CD4-positive, alpha-beta T cell treated with Interleukin-1 beta for 1 hour (primary cell): ENCODE data around the gene ACOT4.
"Not testable (repeated sequence)": the region's sequence is repeated elsewhere in the genome, so short reads cannot be mapped to it uniquely, and the experiment has no call there.

ENCODE experiments used
- DNase-seq, 2 donors: peaks; one replicate each; pipeline ENCODE4 v3.0.0-alpha.2; 2020 to 2022

Gene ACOT4, protein sequence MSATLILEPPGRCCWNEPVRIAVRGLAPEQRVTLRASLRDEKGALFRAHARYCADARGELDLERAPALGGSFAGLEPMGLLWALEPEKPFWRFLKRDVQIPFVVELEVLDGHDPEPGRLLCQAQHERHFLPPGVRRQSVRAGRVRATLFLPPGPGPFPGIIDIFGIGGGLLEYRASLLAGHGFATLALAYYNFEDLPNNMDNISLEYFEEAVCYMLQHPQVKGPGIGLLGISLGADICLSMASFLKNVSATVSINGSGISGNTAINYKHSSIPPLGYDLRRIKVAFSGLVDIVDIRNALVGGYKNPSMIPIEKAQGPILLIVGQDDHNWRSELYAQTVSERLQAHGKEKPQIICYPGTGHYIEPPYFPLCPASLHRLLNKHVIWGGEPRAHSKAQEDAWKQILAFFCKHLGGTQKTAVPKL

DNA sequence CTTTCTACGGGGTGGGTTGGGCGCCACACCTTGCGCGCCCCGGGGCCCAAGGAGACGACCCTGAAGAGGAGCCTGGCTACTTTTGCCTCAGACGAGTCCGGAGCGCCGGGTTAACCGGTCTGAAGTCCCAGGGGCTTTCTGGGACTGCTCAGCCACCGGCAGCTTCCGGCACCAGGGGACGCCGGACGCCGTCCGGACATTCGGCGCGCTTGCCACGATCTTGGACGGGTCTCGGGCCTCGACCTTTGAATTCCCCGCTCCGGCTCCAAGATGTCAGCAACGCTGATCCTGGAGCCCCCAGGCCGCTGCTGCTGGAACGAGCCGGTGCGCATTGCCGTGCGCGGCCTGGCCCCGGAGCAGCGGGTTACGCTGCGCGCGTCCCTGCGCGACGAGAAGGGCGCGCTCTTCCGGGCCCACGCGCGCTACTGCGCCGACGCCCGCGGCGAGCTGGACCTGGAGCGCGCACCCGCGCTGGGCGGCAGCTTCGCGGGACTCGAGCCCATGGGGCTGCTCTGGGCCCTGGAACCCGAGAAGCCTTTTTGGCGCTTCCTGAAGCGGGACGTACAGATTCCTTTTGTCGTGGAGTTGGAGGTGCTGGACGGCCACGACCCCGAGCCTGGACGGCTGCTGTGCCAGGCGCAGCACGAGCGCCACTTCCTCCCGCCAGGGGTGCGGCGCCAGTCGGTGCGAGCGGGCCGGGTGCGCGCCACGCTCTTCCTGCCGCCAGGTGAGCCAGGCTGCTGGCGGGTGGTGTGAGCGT, at the start of gene ACOT4:
Gene ACOT4, plus strand, starts transcription at position 184 of the 760 bp plus-strand sequence. Its CDS starts 87 bp downstream, at position 271.
- peak; percentile 49 to 58 for DNase-seq

DNA sequence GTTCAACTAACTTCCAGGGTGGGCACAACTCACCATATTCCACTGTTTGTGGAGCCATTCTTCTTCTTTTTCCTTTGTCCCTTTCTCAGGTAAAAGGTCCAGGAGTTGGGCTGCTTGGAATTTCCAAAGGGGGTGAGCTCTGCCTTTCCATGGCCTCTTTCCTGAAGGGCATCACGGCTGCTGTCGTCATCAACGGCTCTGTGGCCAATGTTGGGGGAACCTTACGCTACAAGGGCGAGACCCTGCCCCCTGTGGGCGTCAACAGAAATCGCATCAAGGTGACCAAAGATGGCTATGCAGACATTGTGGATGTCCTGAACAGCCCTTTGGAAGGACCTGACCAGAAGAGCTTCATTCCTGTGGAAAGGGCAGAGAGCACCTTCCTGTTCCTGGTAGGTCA, 48.7 kb upstream of the ACOT4 start:
- not testable (repeated sequence) for DNase-seq

DNA sequence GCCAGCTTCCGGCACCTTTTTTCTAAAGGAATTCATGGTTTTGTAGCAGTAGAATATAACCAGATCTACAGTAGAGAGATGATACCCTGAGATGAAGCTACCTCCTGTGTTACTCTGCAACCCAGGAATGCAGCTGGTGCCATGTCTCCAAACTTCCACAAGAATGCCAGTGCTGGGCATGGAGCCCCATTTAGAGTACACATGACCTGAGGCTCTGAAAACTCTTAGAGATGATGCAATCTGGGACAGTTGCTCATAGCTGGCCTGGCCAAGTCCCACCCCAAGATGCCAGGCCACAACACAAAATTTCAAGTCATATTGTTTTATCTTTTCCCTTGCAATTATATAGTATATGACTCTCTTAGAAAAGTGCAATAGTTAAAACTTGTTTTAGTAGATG, 46.3 kb upstream of the ACOT4 start:
- DNase-seq = not testable (repeated sequence)

DNA sequence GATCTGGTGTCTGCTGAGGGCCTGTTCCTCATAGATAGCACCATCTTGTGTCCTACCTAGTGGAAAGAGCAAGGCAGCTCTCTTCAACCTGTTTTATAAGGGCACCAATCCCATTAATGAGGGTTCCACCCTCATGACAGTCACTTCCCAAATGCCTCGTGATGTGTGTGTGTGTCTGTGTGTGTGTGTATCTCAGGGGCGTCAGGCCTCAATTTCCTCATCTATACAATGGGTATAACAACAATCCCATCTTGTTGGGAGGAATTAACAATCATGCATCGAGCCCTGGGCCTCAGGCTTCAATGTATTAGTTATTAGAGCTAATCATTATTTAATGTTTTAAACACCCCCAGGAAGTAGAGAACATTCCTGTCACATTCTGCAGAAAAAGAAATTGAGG, 42.6 kb upstream of the ACOT4 start:
- DNase-seq = not testable (repeated sequence)

DNA sequence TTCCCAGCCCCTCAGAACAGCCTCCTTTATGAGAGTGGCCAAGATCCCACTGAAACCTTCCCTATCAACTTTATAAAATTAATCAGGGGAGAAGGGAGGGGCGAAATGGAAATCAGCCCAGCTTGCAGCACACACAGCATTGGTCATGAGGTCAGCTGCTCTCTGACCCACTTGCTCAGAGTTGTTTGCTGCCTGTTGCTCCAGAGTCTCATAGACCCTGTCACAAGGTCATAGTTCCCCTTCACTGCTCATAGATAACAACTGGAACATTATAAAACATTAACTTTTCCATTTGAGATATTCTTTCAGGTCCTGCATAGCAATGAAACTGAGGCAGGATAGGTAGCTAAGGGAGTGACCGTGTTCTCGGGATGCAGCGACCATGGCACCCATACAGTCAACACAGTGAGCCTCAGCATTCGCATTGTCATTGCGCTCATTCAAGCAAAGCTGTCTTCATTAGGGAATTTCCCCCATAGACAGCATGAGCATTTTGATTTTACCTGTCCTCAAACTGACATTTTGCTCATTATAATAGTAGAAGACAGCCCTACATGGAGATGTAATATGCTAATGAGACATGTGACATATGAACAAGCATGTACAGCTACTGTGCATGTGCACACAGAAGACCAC, 41.7 kb upstream of the ACOT4 start:
- DNase-seq = not testable (repeated sequence)

DNA sequence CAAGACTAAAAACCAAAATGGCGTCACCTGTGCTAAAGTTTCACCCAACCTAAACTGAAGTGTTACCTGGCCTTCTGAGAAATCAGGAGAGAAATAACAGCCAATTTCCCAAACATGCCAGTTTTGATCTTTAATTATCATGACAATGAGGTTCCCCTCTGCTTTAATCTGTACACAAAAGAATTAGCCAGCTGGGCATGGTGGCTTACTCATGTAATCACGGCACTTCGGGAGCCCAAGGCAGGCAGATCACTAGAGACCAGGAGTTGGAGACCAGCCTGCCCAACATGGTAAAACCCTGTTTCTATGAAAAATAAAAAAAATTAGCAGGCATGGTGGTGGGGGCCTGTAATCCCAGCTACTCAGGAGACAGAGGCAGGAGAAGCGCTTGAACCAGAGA, 37.8 kb upstream of the ACOT4 start:
- DNase-seq = no peak

DNA sequence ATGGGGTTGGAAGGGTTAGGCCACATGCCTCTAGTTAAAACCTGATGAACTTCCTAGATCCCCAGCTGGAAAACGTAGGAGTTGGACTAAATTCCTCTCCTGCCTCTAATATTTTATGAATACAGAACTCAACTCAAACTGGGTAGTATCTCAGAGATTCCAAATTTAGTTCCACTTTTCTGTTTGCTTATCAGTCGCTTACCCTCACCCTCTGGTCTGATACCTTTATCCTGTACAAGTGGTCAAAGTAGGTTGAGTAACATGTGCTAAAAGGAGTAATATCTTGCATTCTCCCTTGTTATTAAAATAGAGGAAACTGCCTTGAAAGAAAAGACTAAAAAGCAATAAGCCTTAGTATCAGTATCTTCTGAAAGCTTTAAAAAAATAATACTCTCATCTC, 34.5 kb upstream of the ACOT4 start:
- DNase-seq = not testable (repeated sequence)

DNA sequence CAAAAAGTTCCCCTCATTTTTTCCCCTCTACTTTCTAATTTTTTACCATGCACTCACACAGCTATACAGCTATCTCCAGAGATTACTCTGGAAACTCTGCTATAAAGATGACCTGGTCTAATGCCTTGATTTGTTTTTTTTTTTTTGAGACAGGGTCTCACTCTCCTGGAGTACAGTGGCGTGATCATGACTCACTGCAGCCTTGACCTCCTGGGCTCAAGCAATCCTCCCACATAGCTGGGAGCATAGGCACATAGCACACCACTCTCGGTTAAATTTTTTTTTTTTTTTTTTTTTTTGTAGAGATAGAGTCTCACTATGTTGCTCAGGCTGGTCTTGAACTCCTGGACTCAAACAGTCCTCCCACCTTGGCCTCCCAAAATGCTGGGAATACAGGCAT, 33.4 kb upstream of the ACOT4 start:
- not testable (repeated sequence) for DNase-seq

DNA sequence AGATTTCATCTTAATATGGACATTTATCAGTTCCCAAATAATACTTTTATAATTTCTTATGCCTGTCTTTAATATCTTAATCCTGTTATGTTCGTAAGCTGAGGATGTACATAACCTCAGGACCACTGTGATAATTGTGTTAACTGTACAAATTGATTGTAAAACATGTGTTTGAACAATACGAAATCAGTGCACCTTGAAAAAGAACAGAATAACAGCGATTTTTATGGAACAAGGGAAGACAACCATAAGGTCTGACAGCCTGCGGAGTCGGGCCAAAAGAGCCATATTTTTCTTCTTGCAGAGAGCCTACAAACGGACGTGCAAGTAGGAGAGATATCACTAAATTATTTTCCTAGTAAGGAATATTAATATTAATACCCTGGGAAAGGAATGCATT, 29.4 kb upstream of the ACOT4 start:
- DNase-seq = not testable (repeated sequence)

DNA sequence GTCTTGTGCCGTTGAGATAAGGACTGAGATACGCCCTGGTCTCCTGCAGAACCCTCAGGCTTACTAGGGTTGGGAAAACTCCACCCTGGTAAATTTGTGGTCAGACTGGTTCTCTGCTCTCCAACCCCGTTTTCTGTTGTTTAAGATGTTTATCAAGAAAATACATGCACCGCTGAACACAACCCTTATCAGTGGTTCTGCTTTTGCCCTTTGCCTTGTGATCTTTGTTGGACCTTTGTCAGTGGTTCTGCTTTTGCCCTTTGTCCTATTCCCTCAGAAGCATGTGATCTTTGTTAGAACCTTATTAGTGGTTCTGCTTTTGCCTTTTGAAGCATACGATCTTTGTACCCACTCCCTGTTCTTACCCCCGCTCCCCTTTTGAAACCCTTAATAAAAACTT, 29.0 kb upstream of the ACOT4 start:
- DNase-seq = not testable (repeated sequence)

DNA sequence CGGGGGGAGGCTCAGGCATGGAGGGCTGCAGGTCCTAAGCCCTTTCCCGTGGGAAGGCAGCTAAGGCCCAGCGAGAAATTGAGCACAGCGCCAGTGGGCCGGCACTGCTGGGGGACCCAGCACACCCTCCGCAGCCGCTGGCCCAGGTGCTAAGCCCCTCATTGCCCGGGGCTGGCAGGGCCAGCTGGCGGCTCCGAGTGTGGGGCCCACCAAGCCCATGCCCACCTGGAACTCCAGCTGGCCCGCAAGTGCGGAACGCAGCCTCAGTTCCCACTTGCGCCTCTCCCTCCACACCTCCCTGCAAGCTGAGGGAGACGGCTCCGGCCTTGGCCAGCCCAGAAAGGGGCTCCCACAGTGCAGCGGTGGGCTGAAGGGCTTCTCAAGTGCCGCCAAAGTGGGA, 25.2 kb upstream of the ACOT4 start:
- not testable (repeated sequence) for DNase-seq

DNA sequence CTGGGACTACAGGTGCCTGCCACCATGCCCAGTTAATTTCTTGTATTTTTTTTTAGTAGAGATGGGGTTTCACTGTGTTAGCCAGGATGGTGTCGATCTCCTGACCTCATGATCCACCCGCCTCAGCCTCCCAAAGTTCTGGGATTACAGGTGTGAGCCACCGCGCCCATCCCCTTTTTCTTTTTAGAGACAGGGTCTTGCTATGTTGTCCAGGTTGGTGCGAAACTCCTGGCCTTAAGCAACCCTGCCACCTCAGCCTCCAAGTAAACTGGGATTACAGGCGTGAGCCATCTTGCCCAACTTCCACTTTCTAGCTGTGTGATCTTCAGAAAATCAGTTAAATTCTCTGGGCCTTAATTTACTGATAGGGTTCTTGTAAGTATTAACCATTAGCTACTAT, 24.7 kb upstream of the ACOT4 start:
- not testable (repeated sequence) for DNase-seq

DNA sequence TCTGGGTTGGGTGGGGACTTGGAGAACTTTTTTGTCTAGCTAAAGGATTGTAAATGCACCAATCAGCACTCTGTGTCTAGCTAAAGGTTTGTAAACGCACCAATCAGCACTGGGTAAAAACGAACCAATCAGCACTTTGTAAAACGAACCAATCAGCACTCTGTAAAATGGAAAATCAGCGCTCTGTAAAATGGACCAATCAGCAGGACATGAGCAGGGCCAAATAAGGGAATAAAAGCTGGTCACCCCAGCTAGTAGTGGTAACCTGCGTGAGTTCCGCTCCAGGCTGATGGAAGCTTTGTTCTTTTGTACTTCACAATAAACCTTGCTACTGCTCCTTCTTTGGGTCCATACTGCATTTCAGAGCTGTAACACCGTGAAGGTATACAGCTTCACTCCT, 24.3 kb upstream of the ACOT4 start:
- DNase-seq = no peak

DNA sequence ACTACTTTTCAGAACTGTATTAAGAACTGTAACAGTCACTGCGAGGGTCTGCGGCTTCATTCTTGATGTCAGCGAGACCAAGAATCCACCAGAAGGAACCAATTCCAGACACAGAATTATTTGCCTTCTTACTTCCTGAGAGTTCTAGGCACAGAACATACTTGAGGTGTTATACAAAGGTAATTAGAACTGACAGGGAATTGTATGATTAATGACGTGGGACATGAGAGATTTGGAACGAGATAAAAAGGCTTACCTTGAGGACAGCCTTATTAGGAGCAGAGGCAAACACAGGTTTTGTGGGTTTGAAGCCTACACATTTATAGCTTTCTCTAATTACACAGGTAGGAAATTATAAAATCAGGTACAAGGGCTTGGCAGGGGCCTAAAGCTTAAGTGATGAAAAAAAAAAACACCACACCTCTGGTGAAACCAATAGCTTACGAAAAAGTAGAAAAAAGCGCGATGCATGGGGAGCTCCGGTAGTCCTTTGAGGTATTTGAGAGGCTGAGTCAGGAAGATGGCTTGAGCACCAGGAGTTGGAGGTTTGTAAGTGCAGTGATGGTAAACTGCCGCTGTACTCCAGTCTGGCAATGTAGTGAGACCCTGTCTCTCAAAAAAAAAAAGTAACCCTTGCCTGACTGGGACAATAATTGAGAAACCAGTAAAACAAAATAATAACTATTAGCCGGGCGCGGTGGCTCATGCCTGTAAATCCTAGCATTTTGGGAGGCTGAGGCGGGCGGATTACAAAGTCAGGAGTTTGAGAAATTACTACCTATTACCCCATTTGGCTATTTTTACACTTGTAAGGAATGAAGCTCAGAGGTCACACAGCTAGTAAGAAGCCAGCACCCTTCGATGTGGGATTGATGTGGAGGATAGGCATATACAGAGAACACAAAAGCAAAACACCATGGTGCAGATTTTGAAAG, 23.5 kb upstream of the ACOT4 start:
- no peak for DNase-seq

DNA sequence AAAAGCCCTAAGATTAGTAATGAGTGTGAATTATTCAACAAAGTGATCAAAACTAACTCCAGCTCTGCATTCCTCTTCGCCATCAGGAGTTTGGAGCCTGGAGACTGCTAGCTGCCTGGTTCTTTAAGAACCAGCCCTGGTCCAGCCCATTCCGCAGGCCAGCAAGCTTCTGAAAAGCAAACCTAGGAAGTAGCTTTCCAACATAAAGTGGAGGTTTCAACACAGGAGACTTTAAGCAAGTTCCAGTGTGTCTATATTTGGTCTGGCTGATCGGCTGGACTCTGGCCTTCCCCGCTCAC, 22.8 kb upstream of the ACOT4 start:
- DNase-seq = not testable (repeated sequence)

DNA sequence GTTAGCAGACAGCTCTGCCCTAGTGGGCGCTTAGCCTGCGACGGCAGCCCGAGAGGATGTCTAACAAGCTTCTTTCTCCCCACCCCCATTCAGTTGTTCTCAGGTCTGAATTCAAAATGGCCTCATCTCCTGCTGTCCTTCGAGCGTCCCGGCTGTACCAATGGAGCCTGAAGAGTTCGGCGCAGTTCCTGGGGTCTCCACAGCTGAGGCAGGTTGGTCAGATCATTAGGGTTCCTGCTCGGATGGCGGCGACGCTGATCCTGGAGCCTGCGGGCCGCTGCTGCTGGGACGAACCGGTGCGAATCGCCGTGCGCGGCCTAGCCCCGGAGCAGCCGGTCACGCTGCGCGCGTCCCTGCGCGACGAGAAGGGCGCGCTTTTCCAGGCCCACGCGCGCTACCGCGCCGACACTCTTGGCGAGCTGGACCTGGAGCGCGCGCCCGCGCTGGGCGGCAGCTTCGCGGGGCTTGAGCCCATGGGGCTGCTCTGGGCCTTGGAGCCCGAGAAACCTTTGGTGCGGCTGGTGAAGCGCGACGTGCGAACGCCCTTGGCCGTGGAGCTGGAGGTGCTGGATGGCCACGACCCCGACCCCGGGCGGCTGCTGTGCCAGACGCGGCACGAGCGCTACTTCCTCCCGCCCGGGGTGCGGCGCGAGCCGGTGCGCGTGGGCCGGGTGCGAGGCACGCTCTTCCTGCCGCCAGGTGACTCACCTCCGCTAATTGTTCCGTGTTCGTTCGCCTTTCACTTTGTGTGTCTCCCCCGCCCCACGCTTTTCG, 22.3 kb upstream of the ACOT4 start, which contains the start of gene ACOT2:
Gene ACOT2, plus strand, starts transcription at position 29 of the 774 bp plus-strand sequence. Its CDS starts 28 bp downstream, at position 57.
- DNase-seq = peak; percentile 77 to 78

DNA sequence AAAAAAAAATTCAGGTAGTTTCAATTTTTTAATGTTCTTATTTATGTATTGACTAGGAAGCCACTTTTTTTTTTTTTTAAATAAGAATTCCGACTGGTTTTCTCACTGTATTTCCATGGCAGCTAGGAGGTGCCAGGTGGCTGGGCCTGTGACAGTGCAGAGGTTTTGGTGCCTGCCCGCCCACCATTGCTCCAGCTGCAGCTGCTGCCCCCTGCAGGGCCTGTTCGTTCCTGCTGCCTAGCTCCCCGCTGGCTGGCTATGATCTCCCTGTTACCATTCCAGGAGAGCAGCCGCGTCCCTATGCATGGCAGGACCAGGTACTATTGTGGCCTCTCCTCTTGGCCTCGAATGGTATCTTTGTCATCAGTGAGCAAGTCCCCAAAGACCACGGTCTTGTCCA, 20.8 kb upstream of the ACOT4 start:
- peak; percentile 68 to 77 for DNase-seq

DNA sequence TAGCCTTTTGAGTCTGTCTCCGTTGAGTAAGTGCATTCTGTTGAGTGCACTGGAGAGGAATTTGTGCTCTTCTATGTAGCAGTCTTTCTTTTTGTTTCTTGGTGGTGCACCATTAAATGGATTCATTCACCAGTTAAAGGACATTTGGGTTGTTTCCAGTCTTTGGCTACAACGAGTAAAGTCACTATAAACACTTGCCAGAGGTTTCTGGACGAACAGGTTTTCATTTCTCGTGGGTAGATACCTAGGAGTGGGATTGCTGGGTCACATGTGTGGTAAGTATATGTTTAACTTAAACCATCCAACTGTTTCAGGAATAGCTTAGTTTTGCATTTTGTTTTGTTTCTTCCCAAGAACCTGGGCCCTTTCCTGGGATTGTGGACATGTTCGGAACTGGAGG, 18.6 kb upstream of the ACOT4 start:
- DNase-seq = not testable (repeated sequence)

DNA sequence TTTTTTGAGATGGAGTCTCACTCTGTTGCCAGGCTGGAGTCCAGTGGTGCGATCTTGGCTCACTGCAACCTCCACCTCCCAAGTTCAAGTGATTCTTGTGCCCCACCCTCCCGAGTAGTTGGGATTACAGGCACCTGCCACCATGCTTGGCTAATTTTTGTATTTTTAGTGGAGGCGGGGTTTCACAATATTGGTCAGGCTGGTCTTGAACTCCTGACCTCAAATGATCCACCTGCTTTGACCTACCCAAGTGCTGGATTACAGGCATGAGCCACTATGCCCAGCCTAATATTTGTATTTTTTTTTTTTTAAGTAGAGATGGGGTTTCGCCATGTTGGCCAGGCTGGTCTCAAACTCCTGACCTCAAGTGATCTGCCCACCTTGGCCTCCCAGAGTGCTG, 17.9 kb upstream of the ACOT4 start:
- DNase-seq = not testable (repeated sequence)

DNA sequence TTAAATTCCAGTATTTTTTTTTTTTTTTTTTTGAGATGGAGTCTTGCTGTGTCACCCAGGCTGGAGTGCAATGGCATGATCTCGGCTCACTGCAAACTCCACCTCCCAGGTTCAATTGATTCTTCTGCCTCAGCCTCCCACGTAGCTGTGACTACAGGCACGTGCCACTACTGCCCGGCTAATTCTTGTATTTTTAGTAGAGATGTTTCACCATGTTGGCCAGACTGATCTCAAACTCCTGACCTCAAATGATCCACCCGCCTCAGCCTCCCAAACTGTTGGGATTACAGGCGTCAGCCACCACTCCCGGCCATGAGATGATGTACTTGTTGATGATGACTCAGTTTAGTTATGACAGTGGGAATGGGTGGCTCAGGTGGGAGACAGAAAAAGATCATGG, 17.4 kb upstream of the ACOT4 start:
- DNase-seq = not testable (repeated sequence)

DNA sequence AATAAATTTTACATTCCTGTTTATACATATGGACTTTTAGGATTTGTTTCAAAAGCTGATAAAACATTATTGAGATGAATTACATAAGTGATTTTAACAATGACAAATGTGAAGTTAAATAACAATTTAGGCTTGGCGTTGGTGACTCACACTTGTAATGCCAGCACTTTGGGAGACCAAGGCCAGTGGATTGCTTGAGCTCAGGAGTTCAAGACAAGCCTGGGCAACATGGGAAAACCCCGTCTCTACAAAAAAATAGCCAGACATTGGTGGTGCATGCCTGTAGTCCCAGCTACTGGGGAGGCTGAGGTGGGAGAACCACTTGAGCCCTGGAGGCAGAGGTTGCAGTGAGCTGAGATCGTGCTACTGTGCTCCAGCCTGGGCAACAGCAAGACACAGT, 15.3 kb upstream of the ACOT4 start:
- DNase-seq = no peak

DNA sequence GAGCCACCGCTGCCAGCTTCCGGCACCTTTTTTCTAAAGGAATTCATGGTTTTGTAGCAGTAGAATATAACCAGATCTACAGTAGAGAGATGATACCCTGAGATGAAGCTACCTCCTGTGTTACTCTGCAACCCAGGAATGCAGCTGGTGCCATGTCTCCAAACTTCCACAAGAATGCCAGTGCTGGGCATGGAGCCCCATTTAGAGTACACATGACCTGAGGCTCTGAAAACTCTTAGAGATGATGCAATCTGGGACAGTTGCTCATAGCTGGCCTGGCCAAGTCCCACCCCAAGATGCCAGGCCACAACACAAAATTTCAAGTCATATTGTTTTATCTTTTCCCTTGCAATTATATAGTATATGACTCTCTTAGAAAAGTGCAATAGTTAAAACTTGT, 14.5 kb upstream of the ACOT4 start:
- DNase-seq = not testable (repeated sequence)
